ENCODE results near the gene TRIP12.

Gene TRIP12

GRCh38 chr2:229831805-229832509 is 89.9 kb downstream of the TRIP12 start:
- Histone ChIP-seq H2AFZ (ENCODE audit: low read length) (no peak overlapping the region), H3K4me3 (ENCODE audit: low read length, poor library complexity, severe bottlenecking) (no peak overlapping the region), H3F3A (ENCODE audit: low read depth) (no peaks in the 10 kb centered on the region), H3K4me2 (ENCODE audit: low read depth, low read length, poor library complexity, severe bottlenecking) (no peak overlapping the region), H3K79me2 (ENCODE audit: insufficient read depth, low read length) (peaks cover 23% of the 10 kb centered on the region), H4K20me1 (ENCODE audit: insufficient read depth, low read length, poor library complexity, severe bottlenecking) (peaks cover 36% of the 10 kb centered on the region), H3K4me1 (ENCODE audit: insufficient read depth, low read length, poor library complexity, severe bottlenecking) (peaks cover 18% of the 10 kb centered on the region), H3K9me3 (ENCODE audit: insufficient read depth, low read depth, low read length) (no peaks in the 10 kb centered on the region), H3K9me2 (replicated peaks; ENCODE audit: low read depth, low read length) (no peaks in the 10 kb centered on the region), H3K9ac (ENCODE audit: low read depth, low read length, poor library complexity, severe bottlenecking) (no peak overlapping the region), H3K27me3 (ENCODE audit: insufficient read depth, low read length, poor library complexity, severe bottlenecking) (no peaks in the 10 kb centered on the region), H3K36me3 (ENCODE audit: insufficient read depth, low read length) (peaks cover 89% of the 10 kb centered on the region)
- TF ChIP-seq, protein P1, sequence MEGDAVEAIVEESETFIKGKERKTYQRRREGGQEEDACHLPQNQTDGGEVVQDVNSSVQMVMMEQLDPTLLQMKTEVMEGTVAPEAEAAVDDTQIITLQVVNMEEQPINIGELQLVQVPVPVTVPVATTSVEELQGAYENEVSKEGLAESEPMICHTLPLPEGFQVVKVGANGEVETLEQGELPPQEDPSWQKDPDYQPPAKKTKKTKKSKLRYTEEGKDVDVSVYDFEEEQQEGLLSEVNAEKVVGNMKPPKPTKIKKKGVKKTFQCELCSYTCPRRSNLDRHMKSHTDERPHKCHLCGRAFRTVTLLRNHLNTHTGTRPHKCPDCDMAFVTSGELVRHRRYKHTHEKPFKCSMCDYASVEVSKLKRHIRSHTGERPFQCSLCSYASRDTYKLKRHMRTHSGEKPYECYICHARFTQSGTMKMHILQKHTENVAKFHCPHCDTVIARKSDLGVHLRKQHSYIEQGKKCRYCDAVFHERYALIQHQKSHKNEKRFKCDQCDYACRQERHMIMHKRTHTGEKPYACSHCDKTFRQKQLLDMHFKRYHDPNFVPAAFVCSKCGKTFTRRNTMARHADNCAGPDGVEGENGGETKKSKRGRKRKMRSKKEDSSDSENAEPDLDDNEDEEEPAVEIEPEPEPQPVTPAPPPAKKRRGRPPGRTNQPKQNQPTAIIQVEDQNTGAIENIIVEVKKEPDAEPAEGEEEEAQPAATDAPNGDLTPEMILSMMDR (conservative IDR thresholded peaks at IDR 0.05; ENCODE audit: low read length): no peak
- no peak for TF ChIP-seq EZH2phosphoT487 (IDR thresholded peaks at IDR 0.05; ENCODE audit: borderline replicate concordance)

DNA sequence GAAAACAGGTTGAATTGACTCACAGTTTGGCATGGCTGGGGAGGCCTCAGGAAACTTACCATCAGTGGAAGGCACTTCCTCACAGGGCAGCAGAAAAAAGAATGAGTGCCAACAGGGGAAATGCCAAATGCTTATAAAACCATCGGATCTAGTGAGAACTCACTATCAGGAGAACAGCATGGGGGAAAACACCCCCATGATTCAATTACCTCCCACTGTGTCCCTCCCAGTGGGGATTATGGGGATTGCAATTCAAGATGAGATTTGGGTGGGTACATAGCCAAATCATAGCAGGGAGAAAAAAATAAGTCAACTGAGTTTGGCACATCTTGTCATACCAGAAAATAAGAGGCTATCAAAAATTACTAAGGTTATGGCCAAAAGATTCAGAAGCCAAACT is 96.3 kb downstream of the TRIP12 start:
- TF ChIP-seq, protein P1 (conservative IDR thresholded peaks at IDR 0.05; ENCODE audit: low read length): peak; percentile 21; the same call in 1 of the 2 replicates
- TF ChIP-seq EZH2phosphoT487 (IDR thresholded peaks at IDR 0.05; ENCODE audit: borderline replicate concordance): no peak
- Histone ChIP-seq H2AFZ (ENCODE audit: low read length) (no peak overlapping the region), H3K9me3 (ENCODE audit: insufficient read depth, low read depth, low read length) (peaks cover 6% of the 10 kb centered on the region; the same call in 1 of the 2 replicates)

DNA sequence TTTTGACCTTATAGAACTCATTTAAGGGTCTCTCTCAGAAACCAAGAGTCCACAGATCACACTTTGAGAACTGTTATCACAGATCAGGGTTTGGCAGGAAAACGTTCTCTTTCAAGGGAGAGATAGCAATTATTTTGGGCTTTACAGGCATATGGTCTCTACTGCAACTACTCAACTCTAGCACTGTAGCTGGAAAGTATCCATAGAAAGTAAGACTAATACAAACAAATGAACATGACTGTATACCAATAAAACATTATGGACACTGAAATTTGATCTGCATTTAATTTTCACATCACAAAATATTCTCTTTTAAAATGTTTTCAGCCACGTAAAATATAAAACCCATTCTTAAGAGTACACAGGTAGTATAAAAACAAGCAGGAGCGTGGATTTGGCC is 100.5 kb downstream of the TRIP12 start:
- TF ChIP-seq EZH2phosphoT487 (IDR thresholded peaks at IDR 0.05; ENCODE audit: borderline replicate concordance): no peak
- TF ChIP-seq, protein P1 (conservative IDR thresholded peaks at IDR 0.05; ENCODE audit: low read length): no peak
- Histone ChIP-seq H3K9me2 (replicated peaks; ENCODE audit: low read depth, low read length) (no peaks in the 10 kb centered on the region), H3K79me2 (ENCODE audit: insufficient read depth, low read length) (no peaks in the 10 kb centered on the region), H3K36me3 (ENCODE audit: insufficient read depth, low read length) (peaks cover 58% of the 10 kb centered on the region), H3K4me1 (ENCODE audit: insufficient read depth, low read length, poor library complexity, severe bottlenecking) (peaks cover 3% of the 10 kb centered on the region), H3F3A (ENCODE audit: low read depth) (no peaks in the 10 kb centered on the region), H3K4me3 (ENCODE audit: low read length, poor library complexity, severe bottlenecking) (no peak overlapping the region), H2AFZ (ENCODE audit: low read length) (no peak overlapping the region), H3K4me2 (ENCODE audit: low read depth, low read length, poor library complexity, severe bottlenecking) (no peak overlapping the region), H3K9ac (ENCODE audit: low read depth, low read length, poor library complexity, severe bottlenecking) (no peak overlapping the region), H3K9me3 (ENCODE audit: insufficient read depth, low read depth, low read length) (peaks cover 6% of the 10 kb centered on the region; the same call in 1 of the 2 replicates), H4K20me1 (ENCODE audit: insufficient read depth, low read length, poor library complexity, severe bottlenecking) (no peaks in the 10 kb centered on the region), H3K27me3 (ENCODE audit: insufficient read depth, low read length, poor library complexity, severe bottlenecking) (no peaks in the 10 kb centered on the region)

More for the DNA sequence above, 96.3 kb downstream of the TRIP12 start:
- H3K4me1 ChIP-seq (ENCODE audit: insufficient read depth, low read length, poor library complexity, severe bottlenecking): no peaks in the 10 kb centered on the region
- no peaks in the 10 kb centered on the region for H4K20me1 ChIP-seq (ENCODE audit: insufficient read depth, low read length, poor library complexity, severe bottlenecking)
- H3K9me2 ChIP-seq (replicated peaks; ENCODE audit: low read depth, low read length): no peaks in the 10 kb centered on the region
- no peaks in the 10 kb centered on the region for H3K27me3 ChIP-seq (ENCODE audit: insufficient read depth, low read length, poor library complexity, severe bottlenecking)
- no peak overlapping the region for H3K9ac ChIP-seq (ENCODE audit: low read depth, low read length, poor library complexity, severe bottlenecking)
- H3F3A ChIP-seq (ENCODE audit: low read depth): no peaks in the 10 kb centered on the region
- H3K36me3 ChIP-seq (ENCODE audit: insufficient read depth, low read length): peaks cover 70% of the 10 kb centered on the region
- no peak overlapping the region for H3K4me3 ChIP-seq (ENCODE audit: low read length, poor library complexity, severe bottlenecking)
- H3K79me2 ChIP-seq (ENCODE audit: insufficient read depth, low read length): no peaks in the 10 kb centered on the region
- H3K4me2 ChIP-seq (ENCODE audit: low read depth, low read length, poor library complexity, severe bottlenecking): no peak overlapping the region

All from Loucy (cell line).